CD4-positive, alpha-beta T cell treated with Interleukin-12 subunit alpha and Interleukin-12 subunit beta, for 1 hour (primary cell): Measurements from ENCODE around the gene CA12.
"Not testable (repeated sequence)": the region's sequence is repeated elsewhere in the genome, so short reads cannot be mapped to it uniquely, and the experiment has no call there.

Source experiments
- DNase-seq: peaks from one replicate; pipeline ENCODE4 v3.0.0-alpha.2; 2020

CA12 gene

GRCh38 chr15:63354821-63355650 lies 26.6 kb downstream of the CA12 start:
- DNase-seq = no peak

- no peak for DNase-seq
Observed at GRCh38 chr15:63353887-63354286, 27.8 kb downstream of the CA12 start.

- DNase-seq = no peak
Observed at GRCh38 chr15:63353261-63353660, 28.4 kb downstream of the CA12 start.

GRCh38 chr15:63352808-63353207 lies 28.8 kb downstream of the CA12 start:
- DNase-seq = no peak

DNA sequence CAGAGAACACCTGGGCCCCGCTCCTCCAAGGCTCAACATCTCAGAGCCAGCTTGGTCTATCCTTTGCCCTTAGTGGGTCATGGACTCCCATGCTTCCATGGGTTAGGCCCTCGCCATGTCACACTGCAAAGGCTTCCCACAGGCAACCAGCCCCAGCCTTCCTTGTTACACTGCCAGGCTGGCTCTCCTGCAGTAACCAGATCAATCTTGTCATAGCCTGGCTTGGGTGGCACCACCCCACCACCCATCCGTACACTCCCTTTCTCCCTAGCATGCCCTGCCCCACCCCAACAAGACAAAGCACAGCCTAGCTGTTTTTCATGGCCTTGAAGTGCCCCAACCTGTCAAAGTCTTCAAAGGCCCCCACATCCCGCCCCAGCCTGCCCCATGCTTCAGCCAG lies 30.5 kb downstream of the CA12 start:
- no peak for DNase-seq

DNA sequence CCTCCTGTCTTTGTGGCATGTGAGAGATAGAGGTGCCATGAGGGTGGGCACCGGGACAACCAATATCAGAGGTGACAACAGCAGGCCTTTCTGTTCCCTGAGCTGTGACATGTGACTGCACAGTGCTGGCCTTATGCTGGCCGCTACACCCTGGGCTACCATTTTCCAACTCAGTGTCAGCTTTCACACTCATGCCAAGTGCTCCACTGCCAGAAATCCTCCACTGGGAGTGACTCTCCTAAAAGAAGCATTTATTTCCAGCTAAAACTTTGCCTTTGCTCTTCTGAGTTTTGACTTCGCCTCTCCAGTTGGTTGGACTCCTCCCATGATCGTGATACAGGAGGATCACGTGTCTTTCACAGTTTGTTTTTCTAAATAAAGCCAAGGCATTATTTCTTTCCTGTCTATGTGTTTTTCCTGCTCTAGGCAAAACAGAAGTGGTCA lies 31.4 kb downstream of the CA12 start:
- DNase-seq = no peak

DNA sequence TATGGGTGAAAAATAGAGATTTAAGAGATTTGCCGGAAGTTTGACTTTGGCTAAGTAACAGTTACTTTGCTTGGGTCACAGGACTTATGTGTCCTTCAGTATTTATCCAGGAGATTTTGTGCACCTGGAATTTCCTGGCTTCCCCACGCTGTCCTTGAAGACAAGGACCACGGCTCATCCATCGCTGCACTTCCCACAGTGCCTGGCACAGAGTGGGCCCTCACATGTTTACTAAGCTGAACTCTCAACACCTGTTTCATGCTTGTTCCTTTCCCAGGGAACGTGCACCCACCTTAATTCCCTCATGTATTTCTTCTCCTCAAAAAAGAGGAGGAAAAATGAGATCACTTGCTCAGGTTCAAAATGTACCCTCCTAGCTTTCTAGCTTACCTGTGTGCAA lies 32.0 kb downstream of the CA12 start:
- no peak for DNase-seq

DNA sequence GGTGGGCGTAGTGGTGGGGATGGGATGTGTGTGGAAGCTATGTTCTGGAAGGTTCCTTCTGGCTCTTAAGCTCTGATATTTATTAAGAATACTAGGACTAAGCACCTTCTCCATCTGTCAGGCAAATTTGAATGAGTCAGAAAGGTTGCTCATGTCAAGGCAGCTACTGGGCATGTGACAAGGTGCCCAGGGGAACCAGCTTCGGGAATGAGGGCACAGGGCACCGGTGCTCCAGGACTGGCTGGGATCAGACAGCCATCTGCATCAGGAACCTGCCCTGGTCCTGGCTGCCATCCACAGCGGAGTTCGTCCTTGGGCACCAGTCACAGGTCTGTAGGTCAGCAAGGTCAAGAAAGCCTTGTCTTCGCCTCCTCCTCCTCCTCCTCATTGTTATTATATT lies 32.5 kb downstream of the CA12 start:
- DNase-seq = no peak

DNA sequence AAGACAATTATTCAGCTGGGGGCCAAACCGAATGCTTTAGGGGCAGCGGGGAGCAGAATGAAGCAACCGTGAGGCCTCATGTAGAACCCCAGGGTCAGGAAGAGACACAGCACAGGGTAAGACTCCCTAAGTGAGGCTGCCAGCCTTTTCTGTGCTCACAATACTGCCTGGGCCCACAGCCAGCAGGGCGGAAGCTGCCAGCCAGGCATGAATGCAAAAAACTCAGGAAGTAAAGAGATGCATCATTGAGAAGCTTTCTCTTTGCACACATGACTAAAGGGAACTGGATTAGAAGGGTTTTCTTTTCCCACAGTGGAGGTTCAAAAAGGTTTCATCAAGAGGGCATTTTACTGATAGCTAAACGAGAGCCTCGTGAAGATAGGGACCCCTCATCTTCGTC lies 33.3 kb downstream of the CA12 start:
- no peak for DNase-seq

GRCh38 chr15:63347074-63347857 lies 34.4 kb downstream of the CA12 start:
- no peak for DNase-seq

GRCh38 chr15:63345391-63345752 lies 36.3 kb downstream of the CA12 start:
- DNase-seq = no peak

DNA sequence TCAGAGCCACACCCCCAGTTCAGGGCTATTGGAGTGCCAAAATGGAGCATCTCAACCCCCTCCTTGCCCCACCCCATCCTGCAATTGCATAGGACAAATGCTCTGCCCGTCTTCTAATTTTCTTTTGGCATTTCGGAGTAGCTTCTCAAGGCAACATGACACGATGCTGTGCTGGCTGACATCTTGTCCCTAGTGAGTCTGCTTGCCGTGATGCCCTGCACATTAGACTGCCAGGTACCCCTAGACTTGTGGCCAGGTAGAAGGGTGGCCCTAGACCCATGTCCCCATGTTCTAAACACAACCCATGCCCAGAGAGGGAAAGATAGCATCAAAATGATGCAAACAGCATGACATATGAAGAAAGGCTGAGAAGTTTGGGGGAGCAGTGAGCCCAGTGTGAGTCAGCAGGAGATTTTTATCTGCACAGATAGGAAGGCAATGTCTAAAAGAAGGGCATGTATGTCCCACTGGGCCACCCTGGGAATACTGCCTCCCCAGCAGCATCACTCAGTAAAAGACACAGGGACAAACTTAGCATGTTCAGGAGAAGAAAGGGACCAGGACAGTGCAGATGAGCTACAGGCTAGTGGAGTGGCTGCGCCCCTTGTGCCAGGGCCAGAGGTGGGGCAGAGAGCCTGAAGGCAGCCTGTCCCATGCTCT lies 36.8 kb downstream of the CA12 start:
- DNase-seq = no peak

DNA sequence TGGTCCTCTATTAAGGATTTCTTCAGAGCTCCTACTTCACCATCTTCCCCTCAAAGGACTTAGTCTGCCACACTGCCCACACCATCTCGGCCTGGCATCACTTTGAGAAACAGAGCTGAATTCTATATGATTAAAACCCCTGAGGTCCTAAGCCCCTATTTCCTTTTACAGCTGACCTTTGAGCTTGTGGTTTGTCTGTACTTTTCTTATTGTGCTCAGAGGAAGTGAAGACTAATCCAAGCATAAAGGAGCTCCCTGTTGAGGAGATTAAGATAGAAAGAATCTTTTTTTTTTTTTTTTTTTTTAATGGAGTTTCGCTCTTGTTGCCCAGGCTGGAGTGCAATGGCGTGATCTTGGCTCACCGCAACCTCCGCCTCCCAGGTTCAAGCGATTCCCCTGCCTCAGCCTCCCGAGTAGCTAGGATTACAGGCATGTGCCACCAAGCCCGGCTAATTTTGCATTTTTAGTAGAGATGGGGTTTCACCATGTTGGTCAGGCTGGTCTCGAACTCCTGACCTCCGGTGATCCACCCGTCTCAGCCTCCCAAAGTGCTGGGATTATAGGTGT lies 38.6 kb downstream of the CA12 start:
- not testable (repeated sequence) for DNase-seq

GRCh38 chr15:63341898-63342297 lies 39.7 kb downstream of the CA12 start:
- no peak for DNase-seq

DNA sequence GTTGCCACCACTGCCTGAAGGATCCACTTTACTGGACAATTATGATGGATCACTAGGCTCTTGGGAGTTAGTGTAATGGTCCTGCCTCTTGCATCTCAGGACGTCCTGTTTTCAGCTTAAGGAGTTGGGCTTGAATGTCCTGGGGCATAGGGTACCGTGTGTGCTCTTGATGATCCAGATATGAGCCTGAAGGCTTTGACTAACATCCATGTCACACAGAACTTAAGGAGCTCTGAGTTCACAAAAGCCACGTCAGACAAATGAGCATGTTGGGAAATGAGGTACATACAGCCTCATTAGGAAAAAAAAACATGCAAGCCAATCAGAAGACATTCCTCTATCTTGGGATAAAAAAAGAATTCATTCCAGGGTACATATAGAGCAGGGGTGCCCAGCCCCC lies 40.8 kb downstream of the CA12 start:
- no peak for DNase-seq

DNA sequence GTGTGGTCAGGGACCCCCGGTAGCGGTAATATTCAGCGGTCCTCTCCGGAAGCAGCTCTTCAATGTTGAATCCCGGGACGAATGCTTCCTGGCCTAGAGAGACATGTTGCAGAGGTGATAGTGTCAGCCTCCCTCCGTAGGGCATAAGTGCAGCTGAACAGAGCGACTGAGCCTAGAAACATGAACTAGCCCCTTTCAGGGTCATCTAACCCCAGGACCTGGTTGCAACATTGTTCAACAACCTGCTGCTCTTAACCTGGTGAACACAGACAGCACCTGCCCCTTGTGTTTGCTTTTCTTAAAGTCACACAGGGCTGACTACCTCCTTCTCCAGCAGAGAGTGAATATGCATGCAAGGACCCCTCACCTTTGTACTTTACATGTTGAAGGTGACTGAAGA lies 41.3 kb downstream of the CA12 start:
- DNase-seq = no peak

GRCh38 chr15:63339836-63340235 lies 41.8 kb downstream of the CA12 start:
- no peak for DNase-seq

DNA sequence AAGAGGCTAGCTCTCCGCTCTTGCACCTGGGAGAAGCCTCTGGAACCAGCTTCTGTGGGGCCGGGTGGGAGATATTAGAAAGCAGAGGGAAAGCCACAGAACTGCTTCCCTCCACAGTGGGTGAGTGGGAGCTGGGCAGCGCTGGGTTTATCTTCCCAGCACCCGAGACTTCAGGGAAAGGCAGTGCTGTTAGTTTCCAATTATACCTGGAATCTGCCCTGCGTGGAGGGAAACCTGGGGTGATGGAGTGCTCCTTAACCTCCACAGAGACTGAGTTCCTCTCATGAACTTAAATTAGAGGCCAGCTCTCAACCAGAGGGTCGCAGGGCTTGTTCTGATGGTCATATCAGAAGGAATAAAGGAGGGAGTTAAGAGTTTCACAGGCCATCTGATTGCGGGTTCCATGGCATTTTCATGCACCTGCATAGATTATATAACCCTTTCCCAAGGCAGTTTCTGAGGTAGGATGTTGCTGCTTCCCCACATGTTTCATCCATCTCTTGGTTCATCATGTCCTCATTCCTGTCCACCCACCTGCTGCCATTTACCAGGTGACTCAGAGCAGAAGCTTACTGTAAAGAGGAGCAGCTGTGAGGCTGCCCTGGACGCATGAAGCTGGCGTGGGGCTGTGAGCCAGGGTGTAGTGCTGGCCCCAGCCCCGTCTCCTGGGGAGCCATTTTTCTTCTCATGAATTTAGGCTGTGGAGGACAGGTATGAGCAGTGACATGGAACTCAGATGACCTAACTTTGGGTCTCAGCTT lies 42.5 kb downstream of the CA12 start:
- no peak for DNase-seq

- no peak for DNase-seq
Observed at GRCh38 chr15:63338170-63338569, 43.5 kb downstream of the CA12 start.

DNA sequence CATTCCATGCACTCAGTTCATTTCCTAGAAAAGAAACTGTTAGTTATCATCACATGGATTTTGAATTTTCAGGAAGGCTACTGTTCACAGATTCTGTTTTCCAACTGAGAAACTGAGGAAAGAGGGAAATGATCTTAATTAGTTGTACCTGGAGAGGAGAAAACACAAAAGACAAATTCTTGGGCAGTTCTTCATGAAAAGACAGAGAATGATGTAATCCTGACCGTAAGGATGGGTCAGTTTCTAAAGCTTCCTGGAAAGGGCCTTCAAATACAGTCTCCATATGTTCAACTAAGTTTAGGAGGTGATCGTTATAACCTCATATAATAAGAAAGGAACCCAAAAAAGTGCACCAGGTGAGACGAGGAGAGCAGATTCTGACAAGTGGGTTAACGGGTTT lies 44.6 kb downstream of the CA12 start:
- no peak for DNase-seq

DNA sequence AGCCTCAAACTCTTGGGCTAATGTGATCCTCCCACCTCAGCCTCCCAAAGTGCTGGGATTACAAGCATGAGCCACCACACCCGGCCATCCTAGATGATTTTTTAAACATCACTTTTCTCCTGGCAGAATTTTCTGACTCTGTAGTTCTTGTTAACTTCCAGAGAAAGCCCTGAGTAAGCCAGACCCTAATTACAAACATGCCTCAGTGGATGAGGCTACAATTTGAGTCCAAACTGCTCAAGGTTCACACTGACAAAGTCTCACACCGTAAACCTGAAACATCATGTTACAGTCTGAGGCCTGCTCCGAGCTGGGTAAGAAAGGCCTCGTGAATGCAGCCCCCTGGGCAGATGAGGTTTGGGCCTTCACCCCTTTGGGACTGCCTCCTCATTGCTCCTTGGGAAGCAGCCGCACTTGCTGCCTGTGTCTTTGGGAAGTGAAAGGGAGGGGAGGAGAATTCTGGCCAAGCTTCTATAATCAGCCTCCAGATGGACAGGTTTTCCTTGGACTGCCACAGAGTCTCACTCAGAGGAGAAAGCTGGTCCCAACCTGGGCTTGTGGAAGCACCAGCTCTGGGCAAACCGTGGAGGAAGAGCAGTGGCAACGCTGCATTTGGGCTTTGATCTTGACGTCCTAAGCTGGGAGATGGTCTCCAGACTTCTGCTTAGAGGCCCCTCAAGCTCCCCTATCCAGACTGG lies 46.0 kb downstream of the CA12 start:
- DNase-seq = no peak

GRCh38 chr15:63334821-63335220 lies 46.8 kb downstream of the CA12 start:
- DNase-seq = no peak
